Measurements from ENCODE around the gene E2F6. TPM values are rescaled to one million over a fixed set of nuclear protein-coding genes. Genes with fewer than 3 reads are reported as not detected.

The E2F6 gene
- total and polyA plus RNA-seq, 4 donors = 3.5 to 7.7 (median 4.8) TPM

DNA sequence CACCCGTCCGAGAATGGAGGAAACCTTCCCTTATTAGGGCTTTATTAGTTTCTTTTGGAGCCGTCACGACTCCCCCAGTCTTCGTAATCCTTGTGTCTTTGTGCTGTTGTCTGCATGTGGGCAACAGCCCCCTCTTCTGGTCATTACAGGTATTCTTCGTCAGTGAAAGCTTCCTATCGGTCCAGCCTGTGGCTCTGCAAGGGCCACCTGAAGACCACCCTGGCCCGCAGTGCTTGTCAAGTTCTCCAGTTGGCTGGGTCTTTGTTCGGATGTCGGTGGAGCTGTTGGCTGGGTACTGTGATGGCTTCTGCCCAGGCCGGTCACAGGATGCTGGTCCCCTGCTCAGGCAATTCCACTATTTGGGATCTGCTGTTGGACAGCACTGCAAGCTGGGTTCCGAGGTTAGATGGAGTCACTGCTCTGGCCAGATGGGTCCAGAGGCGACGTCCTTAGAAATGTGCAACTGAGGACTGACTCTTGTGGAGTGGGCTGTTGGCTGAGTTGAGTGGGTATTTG is 19.2 kb downstream of the E2F6 start:
- Histone ChIP-seq H3K27ac (ENCODE audit: low read depth in 1 of 2, low read length in 2 of 2) (no peak overlapping the region), H3K4me1 (ENCODE audit: control insufficient read depth in 4 of 4, insufficient read depth in 4 of 4, low read length in 3 of 4) (no peaks in the 10 kb centered on the region), H3K9me3 (ENCODE audit: control insufficient read depth in 4 of 4, low read length in 3 of 4) (no peaks in the 10 kb centered on the region), H3K27me3 (ENCODE audit: control insufficient read depth in 4 of 4, insufficient read depth in 4 of 4, low read length in 3 of 4) (no peaks in the 10 kb centered on the region), H3K9ac (ENCODE audit: low read depth in 1 of 2, low read length in 2 of 2) (no peak overlapping the region), H3K36me3 (ENCODE audit: control insufficient read depth in 4 of 4, insufficient read depth in 3 of 4, low read depth in 1 of 4, low read length in 3 of 4) (peaks cover 8 to 49% (median 31%) of the 10 kb centered on the region in 4 donors), H3K4me3 (ENCODE audit: low read depth in 1 of 3, low read length in 3 of 3) (no peak overlapping the region)
- peak; percentile 62 for DNase-seq (ENCODE audit: low spot score)
- 65% methylated on average over 14 of the region's 14 CpGs for WGBS
- peak; percentile 79 to 87 for TF ChIP-seq RAD21 (IDR thresholded peaks at IDR 0.05)
- TF ChIP-seq CTCF (IDR thresholded peaks at IDR 0.05; ENCODE audit: low read depth, low read length, missing input control) = peak; percentile 58
- TF ChIP-seq EGR1 (IDR thresholded peaks at IDR 0.05; ENCODE audit: low read depth in 2 of 2) = no peak
- TF ChIP-seq ZBTB33 (IDR thresholded peaks at IDR 0.05) = no peak
- no peak for TF ChIP-seq MAX (IDR thresholded peaks at IDR 0.05)
- no peak for TF ChIP-seq GABPA (IDR thresholded peaks at IDR 0.05 in 1 of 2, conservative IDR thresholded peaks at IDR 0.05 in 1 of 2)
- TF ChIP-seq, protein P1, sequence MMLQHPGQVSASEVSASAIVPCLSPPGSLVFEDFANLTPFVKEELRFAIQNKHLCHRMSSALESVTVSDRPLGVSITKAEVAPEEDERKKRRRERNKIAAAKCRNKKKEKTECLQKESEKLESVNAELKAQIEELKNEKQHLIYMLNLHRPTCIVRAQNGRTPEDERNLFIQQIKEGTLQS (IDR thresholded peaks at IDR 0.05) = no peak
- TF ChIP-seq SP1 (IDR thresholded peaks at IDR 0.05) = no peak
- TF ChIP-seq, protein P2, sequence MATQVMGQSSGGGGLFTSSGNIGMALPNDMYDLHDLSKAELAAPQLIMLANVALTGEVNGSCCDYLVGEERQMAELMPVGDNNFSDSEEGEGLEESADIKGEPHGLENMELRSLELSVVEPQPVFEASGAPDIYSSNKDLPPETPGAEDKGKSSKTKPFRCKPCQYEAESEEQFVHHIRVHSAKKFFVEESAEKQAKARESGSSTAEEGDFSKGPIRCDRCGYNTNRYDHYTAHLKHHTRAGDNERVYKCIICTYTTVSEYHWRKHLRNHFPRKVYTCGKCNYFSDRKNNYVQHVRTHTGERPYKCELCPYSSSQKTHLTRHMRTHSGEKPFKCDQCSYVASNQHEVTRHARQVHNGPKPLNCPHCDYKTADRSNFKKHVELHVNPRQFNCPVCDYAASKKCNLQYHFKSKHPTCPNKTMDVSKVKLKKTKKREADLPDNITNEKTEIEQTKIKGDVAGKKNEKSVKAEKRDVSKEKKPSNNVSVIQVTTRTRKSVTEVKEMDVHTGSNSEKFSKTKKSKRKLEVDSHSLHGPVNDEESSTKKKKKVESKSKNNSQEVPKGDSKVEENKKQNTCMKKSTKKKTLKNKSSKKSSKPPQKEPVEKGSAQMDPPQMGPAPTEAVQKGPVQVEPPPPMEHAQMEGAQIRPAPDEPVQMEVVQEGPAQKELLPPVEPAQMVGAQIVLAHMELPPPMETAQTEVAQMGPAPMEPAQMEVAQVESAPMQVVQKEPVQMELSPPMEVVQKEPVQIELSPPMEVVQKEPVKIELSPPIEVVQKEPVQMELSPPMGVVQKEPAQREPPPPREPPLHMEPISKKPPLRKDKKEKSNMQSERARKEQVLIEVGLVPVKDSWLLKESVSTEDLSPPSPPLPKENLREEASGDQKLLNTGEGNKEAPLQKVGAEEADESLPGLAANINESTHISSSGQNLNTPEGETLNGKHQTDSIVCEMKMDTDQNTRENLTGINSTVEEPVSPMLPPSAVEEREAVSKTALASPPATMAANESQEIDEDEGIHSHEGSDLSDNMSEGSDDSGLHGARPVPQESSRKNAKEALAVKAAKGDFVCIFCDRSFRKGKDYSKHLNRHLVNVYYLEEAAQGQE (IDR thresholded peaks at IDR 0.05) = no peak
- no peak for TF ChIP-seq HNF4A (conservative IDR thresholded peaks at IDR 0.05)
- TF ChIP-seq NR2F2 (IDR thresholded peaks at IDR 0.05) = no peak
- TF ChIP-seq HNF4G (IDR thresholded peaks at IDR 0.05) = no peak
- TF ChIP-seq FOXA1 (IDR thresholded peaks at IDR 0.05) = no peak
- no peak for TF ChIP-seq FOXA2 (IDR thresholded peaks at IDR 0.05)
- TF ChIP-seq JUND (IDR thresholded peaks at IDR 0.05) = no peak
- no peak for TF ChIP-seq RXRA (IDR thresholded peaks at IDR 0.05)

DNA sequence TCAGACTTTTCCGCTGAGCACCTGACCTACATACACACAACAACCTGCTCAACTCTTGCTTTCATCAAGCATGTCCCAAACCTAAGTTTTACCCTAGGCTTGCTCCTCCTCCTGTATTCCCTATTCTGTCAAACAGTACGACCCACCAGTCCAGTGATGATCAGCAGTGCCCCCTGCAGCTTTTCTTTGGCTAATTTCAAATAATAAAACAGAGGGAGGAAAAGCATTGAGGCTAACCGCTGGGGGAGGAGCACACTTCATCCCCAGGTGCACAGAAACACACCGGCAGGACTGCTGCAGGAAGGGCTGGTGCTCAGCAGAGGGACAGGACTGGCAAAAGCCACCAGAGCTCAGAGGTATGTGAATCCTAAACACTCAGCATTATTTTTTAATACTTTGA is 21.2 kb downstream of the E2F6 start:
- H3K4me1 ChIP-seq (ENCODE audit: control insufficient read depth in 4 of 4, insufficient read depth in 4 of 4, low read length in 3 of 4) = no peaks in the 10 kb centered on the region
- DNase-seq (ENCODE audit: low spot score) = no peak
- H3K9me3 ChIP-seq (ENCODE audit: control insufficient read depth in 4 of 4, low read length in 3 of 4) = no peaks in the 10 kb centered on the region
- TF ChIP-seq RAD21 (IDR thresholded peaks at IDR 0.05) = peak in 1 of 2 donors; percentile 20
- no peak for TF ChIP-seq FOXA2 (IDR thresholded peaks at IDR 0.05)
- TF ChIP-seq ZBTB33 (IDR thresholded peaks at IDR 0.05) = no peak
- no peaks in the 10 kb centered on the region for H3K27me3 ChIP-seq (ENCODE audit: control insufficient read depth in 4 of 4, insufficient read depth in 4 of 4, low read length in 3 of 4)
- H3K4me3 ChIP-seq (ENCODE audit: low read depth in 1 of 3, low read length in 3 of 3) = no peak overlapping the region
- H3K27ac ChIP-seq (ENCODE audit: low read depth in 1 of 2, low read length in 2 of 2) = no peak overlapping the region
- peaks cover 6 to 39% (median 24%) of the 10 kb centered on the region in 4 donors for H3K36me3 ChIP-seq (ENCODE audit: control insufficient read depth in 4 of 4, insufficient read depth in 3 of 4, low read depth in 1 of 4, low read length in 3 of 4)
- WGBS = 94% methylated on average over 4 of the region's 4 CpGs
- H3K9ac ChIP-seq (ENCODE audit: low read depth in 1 of 2, low read length in 2 of 2) = no peak overlapping the region
